ELR (cell line): ENCODE measurements around the gene ADAMTS14.

Experiments
- DNase-seq: peaks from one replicate; pipeline ENCODE4 v3.0.0-alpha.2; 2015; ENCODE audit warnings: low read depth

ADAMTS14 gene

DNA sequence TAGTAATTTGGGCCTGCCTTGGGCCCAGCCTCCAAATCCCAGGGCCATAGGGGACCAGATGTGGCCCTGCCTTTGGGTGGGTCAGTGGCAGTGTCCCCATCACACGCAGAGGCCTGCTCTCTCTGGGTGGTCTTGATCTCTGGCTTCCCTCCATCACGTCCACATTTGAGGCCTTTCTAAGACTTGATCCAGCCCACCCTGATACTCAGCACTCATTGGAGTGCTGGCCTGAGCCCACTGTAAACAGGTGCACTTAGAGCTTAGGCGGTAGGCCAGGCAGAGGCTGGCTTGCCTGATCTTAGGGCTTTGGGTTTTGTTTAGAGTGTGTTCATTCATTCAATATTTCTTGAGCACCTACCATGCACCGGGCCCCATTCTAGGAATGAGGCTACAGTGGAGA lies 60.3 kb downstream of the ADAMTS14 start:
- DNase-seq, result no peak

DNA sequence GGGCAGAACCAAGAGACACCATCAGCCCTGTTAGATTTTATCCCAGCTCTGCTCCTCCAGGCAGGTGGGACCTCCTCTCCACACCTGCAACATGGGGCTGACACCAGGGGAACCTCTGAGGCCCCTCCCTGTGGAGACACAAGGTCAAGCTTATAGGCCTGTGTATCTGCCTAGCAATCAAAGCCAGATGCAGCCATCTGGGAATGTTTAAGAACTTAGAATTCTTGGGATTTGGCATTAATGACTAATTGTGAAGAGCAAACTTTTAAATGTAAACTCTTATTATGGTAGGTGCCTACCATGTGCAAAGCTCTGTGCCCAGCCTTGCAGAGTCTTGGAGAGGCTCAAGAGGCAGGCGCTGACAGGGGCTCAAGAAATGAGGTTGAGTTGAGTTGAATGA lies 60.7 kb downstream of the ADAMTS14 start:
- no peak for DNase-seq

DNA sequence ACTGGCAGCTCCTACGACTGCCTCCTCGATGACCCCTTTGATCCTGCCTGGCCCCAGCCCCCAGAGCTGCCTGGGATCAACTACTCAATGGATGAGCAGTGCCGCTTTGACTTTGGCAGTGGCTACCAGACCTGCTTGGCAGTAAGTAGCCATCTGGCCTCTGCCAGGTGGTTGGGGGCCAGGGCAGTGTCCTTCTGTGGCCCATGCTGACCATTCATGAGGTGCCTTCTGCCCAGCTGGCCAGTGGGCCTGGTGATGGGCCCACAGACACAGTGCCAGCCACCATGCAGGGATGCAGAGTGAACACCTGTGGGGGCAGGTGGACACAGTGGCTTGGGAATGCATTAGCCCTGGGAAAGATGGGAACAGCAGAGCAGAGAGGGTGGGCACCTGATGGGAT lies 62.9 kb downstream of the ADAMTS14 start:
- no peak for DNase-seq

DNA sequence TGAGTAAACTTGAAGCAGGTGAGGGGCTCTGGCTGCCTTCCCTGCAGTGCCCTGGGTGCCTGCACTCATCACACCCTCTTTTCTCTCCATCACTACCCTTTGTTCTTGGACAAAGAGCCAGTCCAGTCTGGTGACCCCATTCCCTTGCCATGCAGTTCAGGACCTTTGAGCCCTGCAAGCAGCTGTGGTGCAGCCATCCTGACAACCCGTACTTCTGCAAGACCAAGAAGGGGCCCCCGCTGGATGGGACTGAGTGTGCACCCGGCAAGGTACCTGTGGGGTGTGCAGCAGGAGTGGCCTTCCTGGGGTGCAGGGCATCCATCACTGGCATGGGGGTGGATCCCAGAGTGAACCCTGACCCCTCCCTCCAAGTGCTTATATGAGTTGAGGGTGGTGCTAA lies 64.2 kb downstream of the ADAMTS14 start:
- DNase-seq, result no peak

DNA sequence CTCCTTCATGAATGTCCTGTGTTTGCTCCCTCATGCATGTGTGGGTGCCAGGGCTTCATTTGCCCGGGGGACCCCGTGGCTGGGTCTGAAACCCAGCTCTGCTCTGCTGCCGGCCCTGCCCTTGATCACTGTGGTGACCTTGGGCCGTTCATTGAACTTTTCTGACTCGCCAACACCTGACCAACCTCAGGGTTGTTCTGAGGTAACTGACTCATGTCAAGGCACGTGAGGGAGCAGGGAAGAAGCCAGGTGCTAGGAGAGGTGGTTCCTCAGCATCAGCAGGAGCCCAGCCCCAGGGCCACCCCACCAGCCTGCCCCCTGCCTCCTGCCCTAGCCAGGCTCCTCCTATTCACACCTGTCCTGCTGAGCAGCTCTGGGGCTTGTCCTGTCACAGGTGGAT lies 64.9 kb downstream of the ADAMTS14 start:
- DNase-seq, result no peak

DNA sequence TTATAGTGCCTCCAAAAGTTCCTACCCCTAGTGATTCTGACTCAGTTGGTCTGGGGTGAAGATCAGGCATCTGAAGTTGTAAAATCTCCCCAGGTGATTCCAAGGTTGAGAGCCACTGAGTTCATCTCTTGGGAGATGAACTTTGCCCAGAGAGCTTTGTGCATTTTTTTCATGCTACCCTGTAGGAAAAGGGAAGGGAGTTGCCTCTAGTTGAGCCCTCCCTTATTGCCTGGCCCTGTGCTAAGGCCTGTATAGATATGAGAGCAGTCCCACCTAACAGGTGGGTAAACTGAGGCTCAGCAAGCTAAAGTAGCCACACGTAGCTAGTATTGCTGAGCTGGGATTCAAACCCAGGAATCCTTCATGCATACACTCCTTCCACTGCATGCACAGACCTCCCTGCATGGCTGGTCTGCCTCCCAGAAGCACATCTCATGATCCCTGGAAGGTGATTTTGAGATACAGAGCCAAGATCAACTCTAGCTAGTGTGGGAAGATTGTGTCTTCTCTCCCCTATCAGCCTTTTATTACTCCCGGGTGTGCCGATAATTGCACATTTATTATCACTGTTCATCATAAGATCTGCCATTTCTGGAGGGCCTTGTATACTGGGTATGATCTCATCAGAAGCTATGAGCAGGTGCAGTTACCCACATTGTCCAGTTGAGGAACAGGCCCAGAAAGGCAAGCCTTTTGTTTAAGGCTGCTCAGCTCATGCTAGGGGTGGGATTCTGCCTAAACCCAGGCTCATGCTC lies 65.9 kb downstream of the ADAMTS14 start:
- peak; percentile 19 for DNase-seq

DNA sequence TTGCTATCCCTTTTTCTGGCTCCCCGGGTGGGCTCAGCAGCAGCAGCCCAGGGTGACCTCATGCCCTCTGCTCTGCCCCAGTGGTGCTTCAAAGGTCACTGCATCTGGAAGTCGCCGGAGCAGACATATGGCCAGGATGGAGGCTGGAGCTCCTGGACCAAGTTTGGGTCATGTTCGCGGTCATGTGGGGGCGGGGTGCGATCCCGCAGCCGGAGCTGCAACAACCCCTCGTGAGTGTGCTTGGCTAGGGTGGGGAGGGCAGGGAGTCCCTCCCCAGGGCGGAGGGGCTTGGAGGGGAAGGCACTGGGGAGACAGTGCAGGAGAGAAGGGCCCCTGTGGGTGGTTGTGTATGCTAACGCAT lies 66.4 kb downstream of the ADAMTS14 start:
- DNase-seq, result no peak

DNA sequence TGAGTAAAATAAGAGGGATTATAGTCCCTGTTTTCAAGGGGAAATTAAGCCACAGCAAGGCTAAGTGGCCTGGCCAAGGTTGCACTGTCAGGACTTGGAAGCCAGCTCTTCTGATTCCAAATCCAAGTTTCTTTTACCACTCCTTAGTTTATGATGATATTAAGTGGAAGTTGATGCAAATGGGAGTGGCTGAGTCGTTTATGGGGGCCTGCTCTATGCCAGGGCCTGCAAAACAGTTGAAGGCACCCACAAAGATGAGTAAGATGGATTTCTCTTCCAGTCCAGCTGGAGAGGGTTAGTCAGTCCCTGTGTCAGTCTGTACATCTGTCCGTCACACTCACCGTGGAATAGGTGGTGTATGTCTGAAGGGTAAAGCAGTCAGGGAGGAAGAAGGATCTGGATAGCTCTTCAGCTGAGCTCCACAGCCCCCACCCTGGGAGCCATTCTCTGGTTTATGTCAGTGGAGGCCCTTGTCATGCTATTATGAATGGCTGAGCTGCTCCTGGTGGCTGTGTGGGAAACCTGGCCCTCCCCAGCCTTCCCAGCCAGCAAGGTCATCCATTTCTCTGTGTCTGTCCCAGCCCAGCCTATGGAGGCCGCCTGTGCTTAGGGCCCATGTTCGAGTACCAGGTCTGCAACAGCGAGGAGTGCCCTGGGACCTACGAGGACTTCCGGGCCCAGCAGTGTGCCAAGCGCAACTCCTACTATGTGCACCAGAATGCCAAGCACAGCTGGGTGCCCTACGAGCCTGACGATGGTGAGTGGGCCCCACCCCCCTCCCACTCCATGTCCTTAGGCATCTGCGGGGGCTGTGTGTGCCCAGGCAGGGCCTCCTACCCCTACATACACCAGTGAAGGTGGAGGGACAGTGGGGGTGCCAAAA lies 68.3 kb downstream of the ADAMTS14 start:
- peak; percentile 21 for DNase-seq

DNA sequence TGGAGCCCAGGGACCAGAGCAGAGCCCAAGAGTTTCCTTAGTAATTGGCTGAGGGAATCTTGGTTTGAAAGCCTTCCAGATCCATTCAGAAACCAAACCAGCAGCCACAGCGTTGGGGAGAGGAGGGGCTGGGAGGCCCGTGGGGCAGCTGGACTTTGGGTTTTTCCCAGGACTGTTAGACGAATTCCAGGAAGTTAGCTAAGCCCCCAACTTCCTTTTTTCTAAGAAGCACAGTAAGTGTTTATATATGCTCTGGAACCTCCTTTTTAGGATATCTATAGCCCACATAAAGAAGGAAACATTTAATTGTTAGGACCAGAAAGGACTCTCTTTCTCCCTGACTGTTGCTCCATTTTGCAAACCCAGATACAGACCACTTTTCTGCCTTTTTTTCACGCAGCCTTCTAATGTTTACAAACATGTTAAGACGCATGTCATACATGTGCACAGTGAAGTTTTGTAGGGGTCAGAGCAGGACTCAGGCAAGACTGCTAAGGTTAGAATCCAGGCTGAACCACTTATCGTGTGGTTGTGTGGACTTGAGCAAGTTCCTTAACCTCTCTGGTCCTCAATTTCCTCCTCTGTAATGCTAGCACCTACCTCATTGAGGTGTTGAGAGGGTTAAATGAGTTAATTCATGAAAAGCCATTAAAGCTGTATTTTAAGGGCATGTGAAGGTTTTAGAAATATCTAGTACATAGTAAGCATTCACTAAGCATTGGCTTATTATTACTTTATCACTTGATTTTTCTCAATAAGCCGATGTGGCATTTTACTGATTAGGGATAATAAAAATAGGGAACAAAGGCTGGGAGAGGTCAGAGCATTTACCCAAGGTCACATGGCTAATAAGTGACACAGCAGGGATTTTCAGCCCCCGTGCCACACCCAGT lies 70.5 kb downstream of the ADAMTS14 start:
- peak; percentile 41 for DNase-seq

DNA sequence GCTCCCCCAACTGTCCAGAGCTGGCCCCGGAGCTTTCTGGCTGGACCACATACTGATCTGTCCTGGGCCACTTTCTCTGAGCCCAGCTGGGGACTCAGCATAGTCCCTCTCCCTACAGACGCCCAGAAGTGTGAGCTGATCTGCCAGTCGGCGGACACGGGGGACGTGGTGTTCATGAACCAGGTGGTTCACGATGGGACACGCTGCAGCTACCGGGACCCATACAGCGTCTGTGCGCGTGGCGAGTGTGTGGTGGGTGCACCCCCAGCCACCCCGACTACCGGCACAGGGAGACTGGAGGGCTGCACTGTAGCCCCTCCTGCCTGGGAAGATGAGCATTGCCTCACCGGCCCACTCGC lies 71.1 kb downstream of the ADAMTS14 start:
- DNase-seq, result no peak

DNA sequence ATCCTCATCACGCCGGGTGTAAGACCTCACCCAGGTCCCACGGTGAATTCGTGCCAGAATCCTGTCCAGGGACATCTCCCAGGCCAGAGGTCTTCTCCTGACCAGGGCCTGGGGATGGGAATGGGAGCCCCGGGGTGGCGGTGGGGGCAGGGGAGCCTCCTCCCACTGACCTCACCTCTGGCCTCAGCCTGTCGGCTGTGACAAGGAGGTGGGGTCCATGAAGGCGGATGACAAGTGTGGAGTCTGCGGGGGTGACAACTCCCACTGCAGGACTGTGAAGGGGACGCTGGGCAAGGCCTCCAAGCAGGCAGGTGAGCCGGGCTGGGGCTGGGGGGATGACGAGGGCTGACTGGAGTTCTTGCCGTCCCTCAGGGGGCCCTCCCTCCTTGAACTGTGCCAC lies 71.6 kb downstream of the ADAMTS14 start:
- no peak for DNase-seq

DNA sequence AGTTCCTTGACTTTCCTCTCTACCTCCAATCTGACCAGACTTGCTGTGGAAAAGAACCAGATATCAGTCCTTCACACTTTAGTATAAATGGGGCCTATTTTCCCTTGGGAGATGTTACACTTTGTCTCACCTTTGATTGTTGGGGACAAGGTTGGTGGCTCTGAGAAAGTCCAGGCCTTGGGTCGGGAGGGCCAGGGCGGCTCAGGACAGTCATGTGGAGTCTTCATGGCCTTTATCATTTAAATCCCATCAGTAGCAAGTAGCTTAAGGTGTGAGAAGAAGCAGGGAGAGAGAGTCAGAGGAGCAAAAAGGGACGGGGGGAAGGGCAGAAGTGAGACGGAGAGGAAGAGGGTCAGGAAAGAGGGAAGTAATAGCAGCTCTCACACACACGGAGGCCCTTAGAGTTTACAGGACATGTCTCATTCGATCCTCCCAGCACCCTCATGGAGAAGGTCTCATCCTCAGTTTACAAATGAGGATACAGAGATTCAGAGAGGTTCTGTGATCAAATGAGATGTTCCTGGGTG lies 72.4 kb downstream of the ADAMTS14 start:
- no peak for DNase-seq

DNA sequence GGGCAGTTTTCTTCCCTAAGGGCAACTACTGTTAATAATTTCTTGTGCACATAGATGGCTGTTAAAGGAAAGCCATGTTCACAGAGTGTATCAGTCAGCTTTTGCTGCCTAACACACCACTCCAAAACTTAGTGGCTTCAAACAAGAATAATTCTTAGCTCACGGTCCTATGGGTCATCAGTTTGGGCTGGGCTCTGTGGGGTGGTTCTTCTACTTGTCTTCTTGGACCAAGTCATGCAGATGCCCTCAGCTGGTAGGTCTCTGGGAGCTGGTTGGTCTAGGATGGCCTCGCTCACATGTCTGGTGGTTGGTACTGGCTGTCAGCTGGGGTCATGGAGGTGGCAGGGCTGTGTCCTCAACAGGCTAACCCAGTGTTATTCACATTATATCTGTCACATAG lies 73.2 kb downstream of the ADAMTS14 start:
- no peak for DNase-seq

DNA sequence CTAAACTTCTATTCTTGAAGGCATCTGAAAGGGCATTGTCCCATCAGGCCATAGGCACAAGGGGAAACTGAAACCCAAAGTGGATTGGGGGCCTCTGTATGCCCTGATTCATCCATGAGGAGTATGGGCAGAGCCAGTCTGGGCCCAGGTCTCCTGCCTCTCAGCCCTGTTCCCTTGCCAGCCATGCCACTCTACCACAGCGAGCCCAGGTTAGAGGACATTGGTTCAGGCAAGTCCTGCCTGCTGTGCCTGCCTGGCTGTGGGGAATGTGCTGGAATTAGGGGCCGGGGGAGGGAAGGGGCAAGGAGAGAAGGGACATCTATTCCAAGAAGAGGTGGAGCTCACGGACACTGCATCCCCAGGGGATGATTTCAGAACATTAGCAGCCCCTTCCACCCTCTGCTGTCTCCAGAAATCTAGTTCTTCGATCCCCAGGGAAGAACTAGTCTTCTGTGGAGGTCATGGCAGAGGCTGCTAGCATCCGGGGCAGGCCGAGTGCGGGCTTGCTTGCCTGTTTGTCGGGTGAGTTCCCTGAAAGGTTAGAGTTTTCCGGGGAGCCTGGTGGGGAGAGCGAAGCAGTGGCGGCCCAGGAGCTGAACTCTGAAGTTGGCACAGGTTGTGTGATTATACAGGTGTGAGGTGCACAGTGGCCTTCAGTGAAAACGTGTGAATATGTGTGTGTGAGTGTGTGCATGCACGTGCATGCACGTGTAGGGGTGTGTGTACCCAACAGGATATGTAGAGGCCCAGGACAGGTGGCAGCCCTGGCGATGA lies 75.1 kb downstream of the ADAMTS14 start:
- no peak for DNase-seq

DNA sequence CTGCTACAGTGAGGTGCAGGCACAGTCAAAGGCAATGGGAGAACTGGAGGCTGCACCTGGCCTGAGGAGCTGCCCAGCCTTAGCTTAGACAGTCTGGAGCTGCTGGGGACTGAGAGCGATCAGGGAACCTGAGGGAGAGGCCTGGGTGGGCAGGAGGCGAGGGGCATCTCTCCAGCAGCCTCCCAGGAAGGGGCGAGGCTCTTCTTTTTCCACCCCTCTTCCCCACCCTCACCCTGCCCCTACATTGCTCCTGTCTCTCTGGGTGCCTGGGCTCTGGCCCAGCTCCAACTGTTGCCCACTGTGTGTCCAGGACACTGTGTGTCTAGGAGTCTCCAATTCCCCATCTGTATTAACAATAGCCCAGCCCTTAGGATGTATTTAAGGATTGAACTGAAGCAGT lies 76.0 kb downstream of the ADAMTS14 start:
- DNase-seq, result no peak

DNA sequence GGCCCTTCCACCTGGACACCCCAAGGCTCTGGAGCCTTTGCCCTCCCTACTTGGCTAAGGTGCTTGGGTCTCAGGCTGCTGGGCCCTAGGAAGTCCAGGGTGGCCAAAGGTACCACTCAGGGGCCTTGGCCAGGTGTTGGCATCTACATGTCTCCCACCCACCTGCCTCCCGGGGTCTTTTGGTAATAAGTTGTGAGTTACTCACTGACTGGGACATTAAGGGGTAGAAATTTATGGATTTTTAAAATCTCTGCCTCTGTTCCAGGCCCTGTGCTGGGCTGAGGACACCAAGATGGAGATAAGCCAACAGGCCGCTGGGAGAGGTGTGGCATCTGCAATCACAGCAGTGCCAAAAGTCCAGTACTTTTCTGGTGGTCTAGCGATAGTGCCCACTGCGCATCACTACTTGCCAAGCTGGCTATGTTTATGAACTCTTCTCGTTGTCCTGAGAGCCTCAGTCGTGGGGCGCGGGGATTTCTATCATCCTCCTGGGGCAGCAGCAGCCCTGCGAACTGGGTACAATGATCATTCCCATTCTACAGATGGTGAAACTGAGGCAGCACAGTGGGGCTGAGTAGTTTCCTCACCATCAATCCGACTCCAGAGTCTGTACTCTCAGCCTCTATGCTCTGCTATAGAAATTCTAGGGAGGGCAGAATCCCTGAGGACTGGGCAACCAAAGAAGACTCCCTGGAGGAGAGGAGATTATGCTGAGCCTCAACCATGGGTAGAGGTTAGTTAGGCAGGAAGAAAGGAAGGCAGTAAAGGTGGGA lies 76.7 kb downstream of the ADAMTS14 start:
- DNase-seq, result no peak

DNA sequence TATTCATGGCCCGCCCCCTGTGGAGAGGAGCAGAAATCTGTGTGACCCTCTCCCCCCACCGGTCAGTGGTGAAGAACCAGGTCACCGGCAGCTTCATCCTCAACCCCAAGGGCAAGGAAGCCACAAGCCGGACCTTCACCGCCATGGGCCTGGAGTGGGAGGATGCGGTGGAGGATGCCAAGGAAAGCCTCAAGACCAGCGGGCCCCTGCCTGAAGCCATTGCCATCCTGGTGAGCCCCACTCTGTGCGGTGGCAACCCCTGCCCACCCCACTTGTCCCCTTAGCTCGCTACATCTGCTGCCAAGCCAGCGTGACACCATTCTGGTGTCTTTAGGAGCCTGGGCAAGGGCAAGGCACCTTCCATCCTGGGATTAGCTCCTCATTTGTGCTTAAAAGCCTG lies 77.5 kb downstream of the ADAMTS14 start:
- no peak for DNase-seq

DNA sequence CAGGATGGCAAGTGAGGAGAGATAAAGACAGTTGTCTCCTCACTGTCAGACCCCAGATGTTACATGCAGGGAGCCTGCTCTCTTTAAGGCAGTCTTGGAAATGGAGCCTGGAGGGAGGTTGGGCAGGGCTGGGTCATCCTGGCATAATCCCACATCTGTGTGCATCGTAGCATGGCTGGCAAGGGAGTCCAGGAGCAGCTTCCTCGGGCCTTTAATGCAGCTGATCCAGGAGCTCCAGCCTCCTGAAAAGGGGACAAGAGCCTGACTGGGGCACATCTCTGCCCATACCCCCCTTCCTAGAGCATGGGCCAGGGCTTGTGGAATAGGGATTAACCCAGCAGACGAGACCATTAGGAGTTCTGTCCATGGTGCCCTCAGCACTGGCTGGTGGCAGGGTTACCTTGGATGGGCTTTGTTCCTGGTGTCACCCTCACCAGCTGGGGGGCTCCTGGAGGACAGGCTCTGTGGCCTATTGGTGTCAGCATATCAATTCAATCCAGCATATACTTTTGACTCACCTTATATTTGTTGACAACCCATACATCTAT lies 77.9 kb downstream of the ADAMTS14 start:
- DNase-seq, result no peak

DNA sequence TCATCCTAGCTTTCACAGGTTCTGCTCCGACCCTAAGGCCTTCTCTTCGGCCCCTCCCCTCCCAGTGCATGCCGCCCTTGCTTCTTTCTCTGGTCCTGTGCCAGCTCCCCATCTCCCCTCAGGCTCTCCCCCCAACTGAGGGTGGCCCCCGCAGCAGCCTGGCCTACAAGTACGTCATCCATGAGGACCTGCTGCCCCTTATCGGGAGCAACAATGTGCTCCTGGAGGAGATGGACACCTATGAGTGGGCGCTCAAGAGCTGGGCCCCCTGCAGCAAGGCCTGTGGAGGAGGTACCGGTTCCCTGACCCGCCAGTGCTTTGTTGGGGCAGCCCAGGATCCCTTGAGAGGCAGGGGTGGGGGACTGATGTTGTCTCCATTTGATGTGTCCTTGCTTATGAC lies 79.0 kb downstream of the ADAMTS14 start:
- DNase-seq, result no peak

DNA sequence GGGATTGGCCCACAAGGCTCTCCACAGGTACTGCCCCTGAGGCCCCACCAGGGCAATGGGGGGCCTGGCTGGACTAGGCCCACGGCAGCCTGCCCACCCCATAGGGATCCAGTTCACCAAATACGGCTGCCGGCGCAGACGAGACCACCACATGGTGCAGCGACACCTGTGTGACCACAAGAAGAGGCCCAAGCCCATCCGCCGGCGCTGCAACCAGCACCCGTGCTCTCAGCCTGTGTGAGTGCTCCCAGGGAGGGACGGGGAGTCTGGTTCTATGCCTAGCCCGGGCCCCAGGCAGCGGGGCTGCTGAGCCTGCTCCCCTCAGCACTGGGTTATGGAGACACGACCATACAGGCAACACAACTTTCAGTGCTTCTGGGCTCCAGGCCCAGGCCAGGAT lies 79.7 kb downstream of the ADAMTS14 start:
- DNase-seq, result no peak

DNA sequence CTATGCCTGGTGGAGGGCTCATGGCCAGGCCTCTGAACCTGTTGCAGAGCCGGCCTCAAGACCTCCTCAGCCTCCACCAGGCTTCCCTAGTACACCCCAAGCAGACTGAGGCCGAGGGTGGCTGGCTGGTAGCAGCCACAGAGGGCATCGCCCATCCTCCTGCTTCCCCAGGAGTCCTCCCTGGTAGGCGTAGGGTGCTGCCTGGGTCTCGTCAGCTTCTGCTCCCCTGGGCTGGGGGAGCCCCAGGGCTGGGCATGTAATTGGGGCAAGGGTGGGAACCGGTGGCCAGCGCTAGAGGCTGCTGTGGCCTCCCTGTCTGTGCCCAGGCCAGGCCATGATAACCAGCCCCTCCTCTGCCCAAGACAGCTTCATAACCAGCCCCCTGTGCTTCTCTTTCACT lies 80.3 kb downstream of the ADAMTS14 start:
- no peak for DNase-seq
